GM19193 (cell line): Measurements from ENCODE around the gene CRYBG3.

Source experiments
- POLR2A ChIP-seq: IDR thresholded peaks from 4 replicates; pipeline ENCODE4 v1.6.1; 2011; ENCODE audit not compliant: insufficient read depth, insufficient read length; ENCODE audit errors: extremely low read depth

CRYBG3 gene

DNA sequence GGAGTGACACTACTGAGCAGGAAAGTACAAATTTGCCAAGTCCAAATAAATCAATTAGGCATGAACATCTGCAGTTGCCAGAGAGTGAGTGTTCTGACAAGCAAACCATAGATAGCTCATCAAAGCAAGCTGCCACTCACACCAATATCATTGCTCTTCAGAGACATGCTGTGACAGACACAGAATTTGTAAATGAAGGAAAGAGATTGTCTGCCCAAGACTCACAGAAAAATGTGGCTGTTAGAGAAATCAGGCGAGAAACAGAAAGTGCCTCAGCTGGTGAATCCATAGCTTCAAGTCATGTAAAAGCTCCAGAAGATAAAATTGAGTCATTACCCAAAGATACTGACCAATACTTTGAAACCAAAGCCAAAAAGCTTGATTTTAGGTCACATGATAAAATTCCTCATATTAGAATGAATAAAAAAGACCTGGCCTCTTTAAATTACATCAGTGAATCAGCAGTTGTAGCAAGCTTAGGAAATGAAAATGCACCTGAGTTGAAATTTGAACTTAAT lies 50.8 kb downstream of the CRYBG3 start:
- TF ChIP-seq POLR2A = no peak

GRCh38 chr3:97880267-97880666 lies 58.5 kb downstream of the CRYBG3 start:
- TF ChIP-seq POLR2A = no peak

GRCh38 chr3:97882975-97883598 lies 61.3 kb downstream of the CRYBG3 start:
- TF ChIP-seq POLR2A = no peak

DNA sequence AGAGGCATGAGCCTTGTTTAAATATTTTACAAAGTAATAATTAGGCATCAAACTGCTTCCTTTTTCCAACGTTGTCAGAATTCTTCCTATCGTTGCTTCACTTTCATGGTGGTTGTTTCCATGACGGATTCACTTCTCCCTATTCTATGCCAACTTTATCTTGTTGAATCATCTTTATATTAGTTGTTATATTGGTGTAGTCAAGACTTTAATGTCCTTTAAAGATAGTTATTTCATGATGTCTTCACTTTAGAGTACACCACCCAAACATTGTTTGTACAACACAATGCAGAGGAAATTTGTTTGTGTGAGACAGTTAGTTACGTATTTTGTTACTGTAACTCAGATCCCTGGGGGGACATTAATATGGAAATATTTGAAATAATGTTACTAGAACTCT lies 61.9 kb downstream of the CRYBG3 start:
- no peak for TF ChIP-seq POLR2A

GRCh38 chr3:97884586-97885123 lies 62.8 kb downstream of the CRYBG3 start:
- TF ChIP-seq POLR2A = no peak

DNA sequence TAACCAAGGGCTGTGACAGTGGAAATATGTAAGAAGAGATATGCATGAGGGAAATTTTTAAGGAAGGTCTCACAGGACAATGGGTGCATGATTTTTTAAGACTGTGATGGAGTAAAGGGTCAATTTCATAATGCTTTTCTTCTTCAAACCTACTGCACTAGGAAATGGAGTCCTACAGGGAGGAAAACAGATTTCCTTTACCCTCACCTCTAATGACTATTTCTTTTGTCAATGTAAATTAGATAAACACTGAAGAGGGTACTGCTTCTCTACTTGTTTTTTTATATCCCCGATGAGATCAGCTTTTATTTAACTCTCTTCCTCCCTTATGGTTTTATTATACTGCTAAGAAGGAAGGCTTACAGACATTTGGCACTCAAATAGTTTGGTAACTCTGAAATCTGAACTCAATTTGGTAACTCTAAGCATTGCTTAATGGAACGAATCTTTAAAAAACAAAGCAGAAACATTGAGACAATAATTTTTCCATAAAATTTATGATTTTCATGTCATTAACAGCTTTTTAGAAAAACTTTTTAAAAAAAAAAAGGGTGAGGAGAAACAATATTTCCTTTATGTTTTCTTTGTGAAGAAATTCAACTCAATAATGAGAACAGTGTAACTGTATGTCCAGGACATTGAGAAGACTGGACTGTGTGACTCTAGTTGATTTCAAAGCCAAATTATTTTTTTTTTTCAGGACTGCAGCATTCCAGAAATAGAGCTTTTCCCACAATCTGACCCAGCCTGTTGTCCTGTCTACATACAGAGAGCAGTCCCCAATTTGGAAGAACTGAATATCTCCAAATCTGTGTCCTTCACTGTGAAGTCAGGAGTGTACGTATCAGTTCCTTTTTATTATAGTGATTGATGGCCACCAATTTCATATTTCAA lies 64.4 kb downstream of the CRYBG3 start:
- no peak for TF ChIP-seq POLR2A

DNA sequence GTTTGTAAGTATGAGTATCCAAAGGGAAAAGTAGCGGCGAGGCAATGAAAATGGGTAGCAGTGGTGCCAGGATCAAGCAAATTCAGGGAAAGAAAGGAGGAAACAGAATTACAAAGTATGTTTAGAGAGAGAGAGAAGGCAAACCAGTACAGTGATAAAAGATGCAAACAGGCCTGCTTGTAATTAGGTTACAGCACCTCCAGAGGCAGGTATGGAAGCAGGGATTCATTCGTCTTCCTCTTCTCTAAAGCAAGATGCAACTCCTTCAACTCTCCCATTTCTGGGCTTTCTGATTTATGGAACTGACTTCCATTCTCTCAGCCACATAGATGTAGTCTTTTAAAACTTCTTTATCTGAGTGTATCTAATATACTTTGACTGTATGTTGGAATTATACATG lies 68.0 kb downstream of the CRYBG3 start:
- TF ChIP-seq POLR2A = no peak

DNA sequence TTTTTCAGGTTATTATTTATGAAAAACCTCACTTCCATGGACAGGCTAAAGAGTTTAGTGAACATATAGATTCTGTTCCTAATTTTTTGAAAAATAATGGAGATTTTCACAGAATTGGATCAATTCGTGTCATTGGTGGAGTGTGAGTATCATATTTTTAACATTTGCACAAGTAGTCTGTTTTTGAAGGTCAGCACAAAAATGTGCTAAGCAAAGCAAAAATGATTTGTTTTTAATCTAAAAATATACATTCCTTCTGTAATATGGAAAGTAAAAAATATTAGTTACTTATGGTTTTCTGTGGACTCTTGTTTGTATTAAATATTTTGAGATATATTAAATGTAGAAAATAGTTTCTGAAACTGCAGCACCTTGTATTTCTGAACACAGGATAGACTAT lies 71.0 kb downstream of the CRYBG3 start:
- no peak for TF ChIP-seq POLR2A

- TF ChIP-seq POLR2A = no peak
Observed at GRCh38 chr3:97895216-97895615, 73.4 kb downstream of the CRYBG3 start.

DNA sequence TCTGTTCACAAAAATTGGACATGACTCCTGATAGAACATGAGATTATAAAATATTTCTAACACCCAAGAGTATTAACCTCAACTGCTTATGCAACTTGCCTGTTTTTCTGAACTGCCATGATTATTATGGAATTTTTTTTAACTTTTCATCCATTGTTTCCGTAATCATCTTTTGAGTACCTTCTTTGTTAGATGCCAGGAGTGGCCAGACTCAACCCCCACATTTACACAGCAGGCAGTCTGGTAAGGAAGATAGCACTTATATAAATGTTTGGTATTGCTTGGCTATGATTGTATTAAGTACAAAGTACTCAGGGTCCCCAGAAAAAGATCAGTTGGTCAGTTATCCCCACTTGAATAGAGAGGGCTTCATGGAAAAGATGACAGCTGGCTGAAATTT lies 74.3 kb downstream of the CRYBG3 start:
- TF ChIP-seq POLR2A = no peak

GRCh38 chr3:97896547-97896946 lies 74.7 kb downstream of the CRYBG3 start:
- no peak for TF ChIP-seq POLR2A

DNA sequence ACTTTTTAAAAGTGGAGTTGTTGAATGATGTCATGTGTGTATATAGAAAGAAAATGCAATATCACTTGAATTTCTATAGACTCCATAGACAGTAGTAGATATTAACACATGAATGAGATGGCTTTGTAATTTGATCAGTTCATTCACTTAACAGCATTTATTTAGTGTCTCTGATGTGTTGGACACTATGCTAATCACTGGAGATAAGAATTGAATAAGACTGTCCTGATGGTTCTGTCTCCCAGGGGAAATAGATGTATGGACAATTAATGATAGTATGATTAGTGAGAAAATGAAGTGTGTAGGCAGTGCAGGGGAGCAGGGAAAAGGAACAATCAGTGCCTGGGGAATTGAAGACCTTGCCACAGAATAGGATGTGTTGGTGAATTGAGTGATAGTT lies 77.5 kb downstream of the CRYBG3 start:
- TF ChIP-seq POLR2A = no peak

GRCh38 chr3:97901313-97902248 lies 79.8 kb downstream of the CRYBG3 start:
- no peak for TF ChIP-seq POLR2A

- TF ChIP-seq POLR2A = no peak
Observed at GRCh38 chr3:97910931-97911351, 89.1 kb downstream of the CRYBG3 start.

DNA sequence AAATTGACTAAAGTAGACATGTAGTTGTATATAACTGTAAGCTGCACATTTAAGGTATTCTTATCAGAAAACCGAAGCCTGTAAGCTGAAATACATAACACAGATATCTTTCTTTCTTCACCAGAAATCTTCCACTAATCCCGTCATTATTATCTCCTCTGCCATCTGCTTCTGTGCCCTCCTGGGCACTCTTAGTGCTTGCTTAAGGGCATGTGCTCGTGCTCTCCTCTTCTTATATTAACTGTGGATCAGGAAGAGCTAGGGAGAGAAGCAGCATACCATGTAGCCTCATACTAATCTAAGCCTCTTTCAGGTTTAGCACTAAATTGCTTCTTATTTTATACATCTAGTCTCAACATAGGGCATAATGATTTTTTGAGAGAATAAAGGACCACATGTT lies 89.6 kb downstream of the CRYBG3 start:
- TF ChIP-seq POLR2A = no peak
